Liver (tissue), 3 donors: ENCODE measurements around the gene BMP7.

Experiments
- EGR1 ChIP-seq, 2 donors: IDR thresholded peaks; 2 replicates each; pipeline ENCODE4 v1.6.1; 2016 to 2018; ENCODE audit warnings: antibody characterized with exemption in 2 of 2, low read depth in 2 of 2
- FOXA2 ChIP-seq: IDR thresholded peaks from 2 replicates; pipeline ENCODE4 v1.6.1; 2016; ENCODE audit warnings: antibody characterized with exemption
- TF ChIP-seq, protein P1 (sequence below): IDR thresholded peaks from 2 replicates; pipeline ENCODE4 v1.6.1; 2016; ENCODE audit warnings: antibody characterized with exemption
- TF ChIP-seq, protein P2 (sequence below): fragments of 150-350 bp; IDR thresholded peaks from 2 replicates; pipeline ENCODE4 v1.5.1; 2017; ENCODE audit warnings: improper control_type of control experiment, low read depth, low read length; ENCODE audit not compliant: missing input control
- donor health status: healthy.
- donor health status: healthy.

DNA sequence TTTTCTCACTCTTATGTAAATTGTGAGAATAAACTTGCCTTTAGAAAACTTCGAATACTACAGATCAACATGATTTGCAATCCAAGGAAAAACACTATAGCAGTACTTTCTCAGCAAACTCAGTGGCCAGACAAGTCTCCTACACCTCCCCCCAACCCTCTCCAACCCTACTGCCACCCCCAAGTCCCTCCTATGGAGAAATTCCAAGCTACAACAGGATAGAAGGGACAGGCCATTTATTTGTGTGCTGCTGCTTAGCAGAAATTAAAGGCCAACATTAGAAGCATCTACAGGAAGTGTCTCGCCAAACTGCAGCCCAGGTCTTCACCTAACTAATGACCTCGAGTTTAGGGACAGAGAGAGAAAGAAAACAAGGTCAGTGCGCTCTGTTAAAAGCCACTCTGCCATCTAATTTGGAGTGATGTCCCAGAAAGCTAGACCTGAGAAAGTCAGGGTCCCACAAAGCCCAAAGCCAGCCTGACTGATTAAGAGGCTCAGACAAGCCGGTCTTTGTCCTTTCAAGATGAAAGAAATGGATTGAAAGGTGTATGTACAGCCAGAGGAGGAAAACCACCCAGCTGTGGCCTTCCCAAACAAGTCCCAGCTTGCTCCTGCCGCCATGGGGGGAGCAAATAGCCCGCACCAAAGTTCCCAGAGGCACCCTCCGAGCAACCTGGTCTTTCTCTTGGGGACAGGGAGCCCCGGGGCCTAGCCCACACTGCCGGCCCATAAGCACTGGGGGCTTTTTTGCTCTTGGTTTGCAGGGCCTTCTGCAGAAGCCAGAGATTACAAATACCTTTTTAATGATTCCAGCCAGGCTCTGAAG is 3.4 kb downstream of the BMP7 start:
- no peak for TF ChIP-seq FOXA2
- TF ChIP-seq, protein P1, sequence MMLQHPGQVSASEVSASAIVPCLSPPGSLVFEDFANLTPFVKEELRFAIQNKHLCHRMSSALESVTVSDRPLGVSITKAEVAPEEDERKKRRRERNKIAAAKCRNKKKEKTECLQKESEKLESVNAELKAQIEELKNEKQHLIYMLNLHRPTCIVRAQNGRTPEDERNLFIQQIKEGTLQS = no peak
- TF ChIP-seq EGR1 (IDR thresholded peaks at IDR 0.05; ENCODE audit: low read depth in 2 of 2) = no peak
- TF ChIP-seq, protein P2, sequence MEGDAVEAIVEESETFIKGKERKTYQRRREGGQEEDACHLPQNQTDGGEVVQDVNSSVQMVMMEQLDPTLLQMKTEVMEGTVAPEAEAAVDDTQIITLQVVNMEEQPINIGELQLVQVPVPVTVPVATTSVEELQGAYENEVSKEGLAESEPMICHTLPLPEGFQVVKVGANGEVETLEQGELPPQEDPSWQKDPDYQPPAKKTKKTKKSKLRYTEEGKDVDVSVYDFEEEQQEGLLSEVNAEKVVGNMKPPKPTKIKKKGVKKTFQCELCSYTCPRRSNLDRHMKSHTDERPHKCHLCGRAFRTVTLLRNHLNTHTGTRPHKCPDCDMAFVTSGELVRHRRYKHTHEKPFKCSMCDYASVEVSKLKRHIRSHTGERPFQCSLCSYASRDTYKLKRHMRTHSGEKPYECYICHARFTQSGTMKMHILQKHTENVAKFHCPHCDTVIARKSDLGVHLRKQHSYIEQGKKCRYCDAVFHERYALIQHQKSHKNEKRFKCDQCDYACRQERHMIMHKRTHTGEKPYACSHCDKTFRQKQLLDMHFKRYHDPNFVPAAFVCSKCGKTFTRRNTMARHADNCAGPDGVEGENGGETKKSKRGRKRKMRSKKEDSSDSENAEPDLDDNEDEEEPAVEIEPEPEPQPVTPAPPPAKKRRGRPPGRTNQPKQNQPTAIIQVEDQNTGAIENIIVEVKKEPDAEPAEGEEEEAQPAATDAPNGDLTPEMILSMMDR = no peak
